ENCODE data around the gene CASP3.
"Not testable (repeated sequence)": the region's sequence is repeated elsewhere in the genome, so short reads cannot be mapped to it uniquely, and the experiment has no call there.

The CASP3 gene

DNA sequence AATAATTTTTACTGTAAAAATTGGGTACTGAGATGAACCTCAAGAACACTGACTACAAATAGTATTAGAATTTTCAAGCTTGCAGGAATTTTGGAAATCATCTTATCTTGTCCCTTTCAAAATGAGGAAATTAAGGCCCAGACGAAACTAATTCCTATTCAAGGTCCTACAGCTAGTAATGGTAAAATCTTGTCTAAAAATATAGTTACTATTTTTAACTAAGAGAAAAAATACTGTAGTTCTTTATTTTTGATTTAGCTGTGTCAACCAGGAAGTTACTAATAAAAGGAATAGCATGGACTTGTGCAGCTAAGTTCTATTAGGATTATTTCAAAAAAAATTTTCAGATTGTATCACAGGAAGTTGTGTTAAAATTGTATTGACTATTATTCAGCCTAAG lies 13.0 kb upstream of the CASP3 start:
- DNase-seq: no peak

DNA sequence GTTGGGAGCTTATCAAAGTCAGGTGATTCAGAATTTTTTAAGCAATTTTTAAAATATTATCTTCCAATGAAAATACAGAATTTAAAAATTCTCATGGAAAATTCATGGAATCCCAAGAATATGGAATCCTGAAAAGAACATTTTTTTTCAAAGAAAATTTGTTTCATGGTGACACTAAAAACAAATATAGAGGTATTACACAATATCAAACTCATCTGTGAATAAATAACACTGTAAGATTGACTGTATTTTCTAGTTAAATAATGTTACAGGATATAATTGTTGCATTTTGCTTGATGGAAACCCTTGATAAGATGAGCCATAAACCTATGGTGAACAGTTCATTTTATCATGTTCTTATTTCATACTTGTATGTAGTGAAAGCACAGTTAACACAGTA lies 11.7 kb upstream of the CASP3 start:
- DNase-seq: no peak

- DNase-seq: not testable (repeated sequence)
Measured at GRCh38 chr4:184657820-184658219, 8.6 kb upstream of the CASP3 start.

GRCh38 chr4:184657144-184657543 lies 7.9 kb upstream of the CASP3 start:
- no peak for DNase-seq

- DNase-seq: no peak
Measured at GRCh38 chr4:184655889-184656869, 6.9 kb upstream of the CASP3 start.

DNA sequence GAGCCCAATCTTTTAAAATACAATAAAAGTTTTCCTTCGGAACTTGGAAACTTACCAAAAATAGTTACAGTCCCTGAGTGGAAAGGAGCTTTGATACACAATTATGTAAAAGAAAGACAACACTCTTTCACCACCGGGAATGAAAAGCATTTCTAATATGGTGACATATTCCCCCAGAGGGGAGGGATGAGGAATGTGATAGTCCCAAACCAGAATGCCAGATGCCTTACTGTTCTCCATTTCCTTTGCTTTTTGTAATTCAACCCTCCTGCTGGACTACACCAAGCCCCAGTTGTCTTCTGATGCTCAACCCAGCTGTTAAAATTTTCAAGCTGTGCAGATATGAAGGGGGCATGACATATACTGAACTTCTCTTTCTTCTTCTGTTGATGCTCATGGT lies 4.4 kb upstream of the CASP3 start:
- no peak for DNase-seq

DNA sequence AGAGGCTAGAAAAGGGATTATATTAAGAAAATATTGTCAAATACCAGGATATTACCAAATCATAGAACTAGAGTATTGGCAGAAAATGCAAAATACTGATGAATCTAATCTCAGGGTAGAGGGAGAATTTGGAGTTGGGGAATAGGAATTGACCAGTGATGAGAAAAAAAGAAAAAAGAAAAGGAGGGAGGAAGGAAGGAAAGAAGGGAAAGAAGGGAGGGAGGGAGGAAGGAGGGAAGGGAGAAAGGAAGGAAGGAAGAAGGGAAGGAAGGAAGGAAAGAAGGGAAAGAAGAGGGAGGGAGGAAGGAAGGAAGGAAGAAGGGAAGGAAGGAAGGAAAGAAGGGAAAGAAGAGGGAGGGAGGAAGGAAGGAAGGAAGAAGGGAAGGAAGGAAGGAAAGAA lies 3.4 kb upstream of the CASP3 start:
- not testable (repeated sequence) for DNase-seq

GRCh38 chr4:184651899-184652298 lies 2.7 kb upstream of the CASP3 start:
- DNase-seq: no peak

DNA sequence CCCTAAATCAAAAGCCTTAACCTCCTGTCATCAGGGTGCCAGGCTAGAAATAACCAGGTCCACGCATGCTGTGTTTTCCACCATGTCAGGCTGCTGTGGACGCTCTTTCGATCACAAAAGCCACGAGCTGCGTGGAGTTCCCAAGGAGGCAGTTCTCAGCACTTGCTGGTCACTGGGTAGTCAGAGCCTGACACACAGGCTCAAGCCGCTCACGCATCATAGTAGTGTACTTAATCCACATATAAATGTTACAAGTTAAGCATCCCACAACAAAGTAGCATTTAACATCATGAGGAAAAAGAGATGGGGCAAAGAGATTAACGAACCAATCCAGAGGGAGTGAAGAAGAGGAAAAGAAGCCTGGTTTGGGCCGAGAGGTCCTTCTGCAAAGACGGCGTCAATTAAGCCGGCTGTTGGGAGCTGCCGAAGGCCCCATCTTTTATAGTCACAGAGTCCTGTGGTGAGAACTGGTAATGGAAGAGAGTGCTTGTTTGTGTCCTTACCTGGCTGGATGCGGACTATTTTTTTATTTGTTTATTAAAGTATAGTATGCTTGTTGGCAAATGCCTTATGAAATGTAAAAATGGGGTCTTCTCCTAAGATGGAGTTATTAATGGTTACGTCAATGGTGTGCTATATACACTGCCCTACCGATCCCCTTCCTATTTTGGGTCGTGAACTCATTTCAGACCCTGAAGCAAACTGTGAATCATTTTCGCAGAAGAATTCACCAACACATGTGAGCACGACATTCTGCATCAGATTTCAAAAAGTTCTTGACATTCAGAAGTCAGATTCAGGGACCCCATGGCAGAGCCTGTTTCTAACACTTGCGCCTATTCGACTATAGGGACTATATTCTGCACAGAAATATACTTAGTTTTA lies 966 bp upstream of the CASP3 start:
- DNase-seq: peak; percentile 29

GRCh38 chr4:184648313-184649025 lies 778 bp downstream of the CASP3 start:
- peak; percentile 27 for DNase-seq

DNA sequence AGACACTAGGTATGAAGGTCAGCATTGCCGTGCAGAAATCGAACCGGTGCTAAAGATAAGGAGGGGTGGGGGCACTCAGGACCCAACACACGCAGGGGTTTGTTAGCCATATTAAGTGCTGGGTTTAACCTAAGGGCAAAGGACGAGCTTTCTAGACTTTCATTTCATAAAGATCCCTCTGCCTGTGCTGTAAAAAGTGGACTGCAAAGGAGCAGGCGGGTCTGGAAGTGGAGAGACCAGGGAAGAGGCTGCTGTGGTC lies 1.3 kb downstream of the CASP3 start:
- DNase-seq: no peak

DNA sequence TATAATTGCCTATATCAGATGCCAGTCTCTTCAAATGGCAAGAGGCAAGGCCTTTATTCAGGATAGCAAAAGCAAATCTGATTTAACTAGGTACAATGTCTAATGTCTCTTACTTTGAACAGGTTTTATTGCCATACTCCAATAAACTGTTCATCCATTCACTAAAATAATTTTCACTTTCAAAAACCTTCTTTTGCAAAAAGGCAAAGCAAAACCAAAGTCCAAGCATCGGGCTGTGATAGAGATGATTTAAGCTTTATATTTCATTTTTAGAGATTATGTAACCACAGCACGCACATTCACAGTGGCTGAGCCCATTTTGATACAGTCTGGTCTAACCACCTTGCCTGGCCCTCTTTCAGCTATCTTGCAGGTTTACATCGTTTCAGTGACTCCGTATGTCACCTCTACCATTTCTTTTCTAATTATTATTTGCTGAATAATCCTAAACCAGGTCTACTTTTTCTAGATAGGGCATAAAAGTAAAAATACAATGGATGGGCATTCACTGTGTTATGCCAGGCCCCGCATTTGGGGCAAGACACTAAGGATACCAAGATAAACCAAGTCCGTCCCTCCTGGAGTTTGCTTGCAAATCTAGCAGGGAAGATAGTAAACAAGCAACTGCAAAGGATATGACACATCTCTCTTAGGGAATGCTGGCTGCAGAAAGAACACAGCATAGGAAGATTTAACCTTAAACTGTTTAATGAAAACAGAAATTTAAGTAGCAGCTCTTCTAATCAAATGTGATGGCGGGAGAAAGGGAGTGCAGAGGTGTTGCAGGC lies 1.8 kb downstream of the CASP3 start:
- DNase-seq: no peak

DNA sequence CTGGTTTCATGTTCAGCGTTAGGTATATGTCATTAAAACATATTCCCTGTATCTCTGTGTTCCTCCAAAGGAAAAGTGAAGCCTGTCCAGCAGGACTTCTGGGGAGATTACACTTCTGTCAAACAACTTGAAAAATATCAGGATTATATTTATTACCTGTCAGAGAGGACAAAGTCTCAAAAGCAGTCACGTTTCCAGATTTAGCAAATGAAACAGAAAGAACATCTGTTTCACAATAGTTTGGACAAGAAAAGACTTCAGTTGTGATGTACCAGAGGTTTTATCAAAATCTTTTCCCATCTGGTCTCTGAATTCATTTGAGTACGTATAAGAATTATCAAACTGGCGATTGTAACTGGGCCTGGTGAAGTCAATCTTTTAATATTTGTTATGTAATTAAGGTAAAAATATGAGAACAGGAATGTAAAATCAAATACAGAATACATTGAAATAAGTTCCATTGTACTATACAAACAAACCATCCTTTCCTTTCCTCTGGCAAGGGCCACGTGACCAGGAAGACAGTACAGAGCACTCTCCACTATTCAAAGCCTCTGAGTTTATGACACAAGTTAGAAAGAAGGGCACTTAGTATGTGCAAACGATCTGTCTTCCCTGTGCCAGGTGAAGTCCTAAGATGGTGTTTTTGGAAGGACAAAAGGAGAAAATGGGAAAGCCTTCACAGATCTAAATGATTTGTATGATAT lies 3.2 kb downstream of the CASP3 start:
- DNase-seq: no peak

- no peak for DNase-seq
Measured at GRCh38 chr4:184644553-184645307, 4.5 kb downstream of the CASP3 start.

GRCh38 chr4:184643731-184644130 lies 5.5 kb downstream of the CASP3 start:
- DNase-seq: no peak

DNA sequence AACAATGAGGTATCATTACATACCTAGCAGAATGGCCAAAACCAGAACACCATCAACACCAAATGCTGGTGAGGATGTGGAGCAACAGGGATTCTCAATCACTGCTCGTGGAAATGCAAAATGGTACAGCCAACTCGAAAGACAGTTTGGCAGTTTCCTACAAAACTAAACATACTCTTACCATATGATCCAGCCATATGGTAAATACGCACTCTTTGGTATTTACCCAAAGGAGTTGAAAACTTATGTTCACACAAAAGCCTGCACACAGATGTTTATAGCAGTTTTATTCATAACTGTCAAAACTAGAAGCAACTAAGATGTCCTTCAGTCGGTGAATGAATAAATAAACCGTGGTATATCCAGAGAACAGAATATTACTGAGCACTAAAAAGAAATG lies 7.8 kb downstream of the CASP3 start:
- no peak for DNase-seq

- no peak for DNase-seq
Measured at GRCh38 chr4:184641022-184641421, 8.2 kb downstream of the CASP3 start.

DNA sequence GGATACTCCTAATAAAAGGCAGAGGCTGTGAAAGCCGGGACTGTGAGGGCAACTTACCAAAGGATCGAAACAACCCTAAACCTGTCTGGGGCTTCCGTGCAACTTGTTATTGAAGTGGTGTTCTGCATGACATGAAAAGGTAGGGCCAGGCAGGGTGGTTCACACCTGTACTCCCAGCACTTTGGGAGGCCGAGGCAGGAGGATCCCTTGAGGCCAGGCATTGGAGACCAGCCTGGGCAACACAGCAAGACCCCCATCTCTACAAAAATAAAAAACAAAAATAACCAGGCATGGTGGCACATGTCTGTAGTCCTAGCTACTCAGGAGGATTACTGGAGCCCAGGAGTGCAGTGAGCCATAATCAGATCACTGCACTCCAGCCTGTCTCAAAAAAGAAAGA lies 12.3 kb downstream of the CASP3 start:
- DNase-seq: no peak

GRCh38 chr4:184636144-184636543 lies 13.1 kb downstream of the CASP3 start:
- DNase-seq: no peak

DNA sequence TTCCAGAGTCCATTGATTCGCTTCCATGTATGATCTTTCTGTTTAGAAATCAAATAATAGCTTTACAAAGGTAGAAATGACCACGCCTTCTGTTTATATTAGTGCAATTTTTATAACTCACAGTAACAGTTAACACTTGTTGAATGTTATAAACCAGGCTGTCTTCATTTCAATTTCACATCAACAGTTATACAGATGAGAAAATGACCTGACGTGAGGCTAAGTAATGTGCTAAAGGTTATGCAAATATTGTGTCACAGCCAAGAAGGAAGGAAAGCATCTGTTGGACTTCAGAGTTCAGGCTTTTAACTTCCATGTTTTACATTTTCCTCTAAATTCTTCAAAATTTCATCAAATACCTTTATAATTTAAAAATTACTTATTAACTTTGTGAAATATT lies 13.9 kb downstream of the CASP3 start:
- DNase-seq: no peak

- DNase-seq: no peak
Measured at GRCh38 chr4:184632842-184633241, 16.4 kb downstream of the CASP3 start.

Measured in CD4-positive, alpha-beta T cell treated with Interleukin-15 for 1 hour (primary cell).